Measurements from ENCODE around the gene TMEM69. TPM values are rescaled to one million over a fixed set of nuclear protein-coding genes. Genes with fewer than 3 reads are reported as not detected.

Gene TMEM69
- total and polyA plus RNA-seq, 2 of the 8 experiments (the other 6 are each of a cell fraction or from before 2014, with no cell fraction given) = 39.0 to 123 TPM

GRCh38 chr1:45668526-45668925, 19.5 kb upstream of the TMEM69 start:
- POLR2A ChIA-PET (ENCODE audit: partially characterized antibody) = interaction anchor here (1.4 to 1.6 kb wide), 2 partner anchors 15 to 136 kb away, joined by 3 to 6 read pairs; no protein-coding TSS in a partner anchor
- H4K5ac ChIP-seq (ENCODE audit: insufficient read length, low read depth, low read length) = no peak overlapping the region
- DNase-seq (ENCODE audit: low read depth in 1 of 2, low spot score in 2 of 2) = no peak
- no peak overlapping the region for H3K4me2 ChIP-seq (ENCODE audit: insufficient read depth in 1 of 2, low read depth in 2 of 2, low read length in 2 of 2)
- no peaks in the 10 kb centered on the region for H3K23me2 ChIP-seq (ENCODE audit: low read depth, low read length)
- no peak overlapping the region for H2BK120ac ChIP-seq (replicated peaks; ENCODE audit: low read depth, low read length)
- H2AK5ac ChIP-seq (ENCODE audit: low read depth, low read length) = no peak overlapping the region
- H2BK20ac ChIP-seq (ENCODE audit: low read length) = no peak overlapping the region
- H2BK15ac ChIP-seq (ENCODE audit: low read length) = no peak overlapping the region
- no peak for FAIRE-seq
- CTCF ChIA-PET (ENCODE audit: partially characterized antibody) = no interaction called here
- H4K20me1 ChIP-seq (replicated peaks in 1 of 2; ENCODE audit: control insufficient read depth in 1 of 2, insufficient read depth in 2 of 2, low read length in 2 of 2) = peaks cover 15 to 21% of the 10 kb centered on the region in 2 experiments
- no peaks in the 10 kb centered on the region for H3K4me1 ChIP-seq (replicated peaks in 1 of 4; ENCODE audit: control insufficient read depth in 3 of 4, insufficient read depth in 4 of 4, low read length in 3 of 4)
- H3K27me3 ChIP-seq (replicated peaks in 1 of 4; ENCODE audit: control insufficient read depth in 3 of 4, extremely low read depth in 1 of 4, insufficient read depth in 3 of 4, low read length in 3 of 4) = no peaks in the 10 kb centered on the region
- H3K4me3 ChIP-seq (ENCODE audit: extremely low read depth in 1 of 4, insufficient read depth in 2 of 4, low read depth in 3 of 4, low read length in 4 of 4) = no peak overlapping the region
- no peaks in the 10 kb centered on the region for H3K9me3 ChIP-seq (ENCODE audit: insufficient read depth in 2 of 2, low read depth in 1 of 2, low read length in 1 of 2)
- no peak overlapping the region for H2BK12ac ChIP-seq (ENCODE audit: low read depth, low read length)
- no peak overlapping the region for H3K27ac ChIP-seq (ENCODE audit: low read depth, low read length)
- peaks cover 7% of the 10 kb centered on the region; the same call in 1 of the 2 replicates for H3K79me1 ChIP-seq (ENCODE audit: low read depth, low read length)
- no peak overlapping the region for H3K18ac ChIP-seq (ENCODE audit: extremely low read depth, low read length)
- peaks cover 42 to 99% of the 10 kb centered on the region in 2 experiments for H3K79me2 ChIP-seq (ENCODE audit: control insufficient read depth in 1 of 2, insufficient read depth in 2 of 2, low read length in 2 of 2)
- H3K9ac ChIP-seq (replicated peaks in 1 of 4; ENCODE audit: extremely low read depth in 1 of 4, low read depth in 3 of 4, low read length in 3 of 4) = no peak overlapping the region
- no peak overlapping the region for H4K8ac ChIP-seq (ENCODE audit: extremely low read depth, insufficient read depth, low read length)
- H2BK5ac ChIP-seq (ENCODE audit: low read depth, low read length) = no peak overlapping the region
- 94% methylated on average over 4 of the region's 4 CpGs; no CpG with 5 or more reads in 1 of the 2 experiments for WGBS, 2 experiments (ENCODE audit: extremely low coverage in 1 of 2, insufficient coverage in 1 of 2, insufficient read length in 1 of 2, insufficient replicate concordance in 2 of 2, low coverage in 1 of 2, low lambda C conversion rate in 2 of 2, missing lambda C conversion rate in 1 of 2)
- no peak overlapping the region for H3K56ac ChIP-seq (replicated peaks; ENCODE audit: insufficient read length, low read depth, low read length)
- H2AFZ ChIP-seq (ENCODE audit: low read length) = no peak overlapping the region
- no peak overlapping the region for H3K4ac ChIP-seq (replicated peaks; ENCODE audit: insufficient read length, low read depth, low read length)
- no peak overlapping the region for H3K23ac ChIP-seq (ENCODE audit: insufficient read length)
- no peak overlapping the region for H3K14ac ChIP-seq (ENCODE audit: insufficient read length)
- no peaks in the 10 kb centered on the region; a peak in 2 of 8 replicates for H3K36me3 ChIP-seq (ENCODE audit: control insufficient read depth in 2 of 4, insufficient read depth in 4 of 4, low read length in 3 of 4)
- no peak overlapping the region for H4K91ac ChIP-seq (replicated peaks; ENCODE audit: insufficient read length, low read length)
- TF ChIP-seq SAP30 (IDR thresholded peaks at IDR 0.05; ENCODE audit: insufficient read depth, insufficient replicate concordance, low read length) (no peak), CREB1 (IDR thresholded peaks at IDR 0.05) (no peak), KDM5A (IDR thresholded peaks at IDR 0.05; ENCODE audit: low read length) (no peak), SUZ12 (IDR thresholded peaks at IDR 0.05; ENCODE audit: low read length) (no peak), TAF7 (optimal IDR thresholded peaks at IDR 0.05; ENCODE audit: borderline replicate concordance, low read depth, low read length) (no peak), NANOG (IDR thresholded peaks at IDR 0.05; ENCODE audit: insufficient read depth, low read depth, low read length, poor library complexity, severe bottlenecking) (no peak), RBBP5 (IDR thresholded peaks at IDR 0.05; ENCODE audit: borderline replicate concordance, low read depth, low read length) (no peak), RNF2 (IDR thresholded peaks at IDR 0.05; ENCODE audit: borderline replicate concordance, low read depth, low read length, missing control alignments, poor library complexity, severe bottlenecking) (no peak), CHD2 (IDR thresholded peaks at IDR 0.05; ENCODE audit: low read length) (no peak), KDM1A (IDR thresholded peaks at IDR 0.05; ENCODE audit: borderline replicate concordance, low read length) (no peak), E2F6 (IDR thresholded peaks at IDR 0.05) (no peak)
